DOHH2 (cell line): ENCODE measurements around the gene RABGAP1L.

ENCODE experiments used
- H3F3A ChIP-seq: fragments of 200-600 bp; sonication (generic), shearing (Covaris generic); 2 replicates; pipeline ENCODE4 v1.6.0; 2016; ENCODE audit warnings: antibody characterized with exemption, mild to moderate bottlenecking; ENCODE audit not compliant: control insufficient read depth, insufficient read depth
- H3K27ac ChIP-seq: fragments of 200-600 bp; sonication (generic); 2 replicates; pipeline ENCODE4 v1.5.1; 2014; ENCODE audit warnings: low read depth, mild to moderate bottlenecking, low read length, moderate library complexity
- H3K27me3 ChIP-seq: fragments of 200-600 bp; sonication (generic); 2 replicates; pipeline ENCODE4 v1.6.1; 2014; ENCODE audit warnings: mild to moderate bottlenecking, low read length, mixed read lengths; ENCODE audit not compliant: control insufficient read depth
- H3K36me3 ChIP-seq: fragments of 200-600 bp; sonication (generic); 2 replicates; pipeline ENCODE4 v1.6.1; 2014; ENCODE audit warnings: mild to moderate bottlenecking, low read length, moderate library complexity, mixed read lengths; ENCODE audit not compliant: control insufficient read depth
- H3K4me1 ChIP-seq: fragments of 200-600 bp; sonication (generic); 2 replicates; pipeline ENCODE4 v1.6.1; 2014; ENCODE audit warnings: mild to moderate bottlenecking, low read length, mixed read lengths; ENCODE audit not compliant: control insufficient read depth
- H3K4me2 ChIP-seq: fragments of 200-600 bp; sonication (generic); 2 replicates; pipeline ENCODE4 v1.6.0; 2014; ENCODE audit warnings: mild to moderate bottlenecking, low read length, moderate library complexity
- H3K4me3 ChIP-seq: fragments of 200-600 bp; sonication (generic); 2 replicates; pipeline ENCODE4 v1.5.1; 2014; ENCODE audit warnings: mild to moderate bottlenecking, low read length, mixed read lengths
- H3K79me2 ChIP-seq: fragments of 200-600 bp; sonication (generic); 2 replicates; pipeline ENCODE4 v1.6.1; 2014; ENCODE audit warnings: mild to moderate bottlenecking, low read length, mixed read lengths; ENCODE audit not compliant: control insufficient read depth
- H3K9me2 ChIP-seq: fragments of 200-600 bp; sonication (generic); replicated peaks from 2 replicates; pipeline ENCODE4 v1.6.1; 2014; ENCODE audit warnings: mild to moderate bottlenecking, low read length, mixed read lengths; ENCODE audit not compliant: control insufficient read depth
- H3K9me3 ChIP-seq: fragments of 200-600 bp; sonication (generic); 2 replicates; pipeline ENCODE4 v1.6.1; 2014; ENCODE audit warnings: antibody characterized with exemption, low read length, mixed read lengths; ENCODE audit not compliant: control insufficient read depth, insufficient read depth
- H4K20me1 ChIP-seq: fragments of 200-600 bp; sonication (generic); 2 replicates; pipeline ENCODE4 v1.6.0; 2014; ENCODE audit warnings: low read depth, mild to moderate bottlenecking, antibody characterized with exemption, low read length, moderate library complexity; ENCODE audit not compliant: control insufficient read depth, insufficient read depth
- EZH2phosphoT487 ChIP-seq: fragments of 200-600 bp; sonication (generic); IDR thresholded peaks from 2 replicates; pipeline ENCODE4 v1.6.1; 2017; ENCODE audit warnings: borderline replicate concordance, mild to moderate bottlenecking, antibody characterized with exemption, low read length, moderate library complexity, mixed read lengths
- TF ChIP-seq, protein P1 (sequence below): fragments of 200-600 bp; sonication (generic); IDR thresholded peaks from one replicate; pipeline ENCODE4 v1.5.1; 2014; ENCODE audit warnings: antibody characterized with exemption, mild to moderate bottlenecking, low read depth, low read length; ENCODE audit not compliant: poor library complexity, severe bottlenecking

Gene RABGAP1L

GRCh38 chr1:174274884-174275283 is 115.6 kb downstream of the RABGAP1L start:
- Histone ChIP-seq H3K9me2 (no peaks in the 10 kb centered on the region), H3K27ac (peak overlapping the region; percentile 96), H3K27me3 (no peaks in the 10 kb centered on the region), H3K4me2 (peak overlapping the region; percentile 60), H3F3A (peaks cover 62% of the 10 kb centered on the region), H4K20me1 (no peaks in the 10 kb centered on the region), H3K36me3 (peaks cover 60% of the 10 kb centered on the region), H3K4me1 (peaks cover 90% of the 10 kb centered on the region), H3K9me3 (no peaks in the 10 kb centered on the region), H3K79me2 (peaks cover 27% of the 10 kb centered on the region), H3K4me3 (peak overlapping the region; percentile 58)
- TF ChIP-seq EZH2phosphoT487: no peak
- TF ChIP-seq, protein P1, sequence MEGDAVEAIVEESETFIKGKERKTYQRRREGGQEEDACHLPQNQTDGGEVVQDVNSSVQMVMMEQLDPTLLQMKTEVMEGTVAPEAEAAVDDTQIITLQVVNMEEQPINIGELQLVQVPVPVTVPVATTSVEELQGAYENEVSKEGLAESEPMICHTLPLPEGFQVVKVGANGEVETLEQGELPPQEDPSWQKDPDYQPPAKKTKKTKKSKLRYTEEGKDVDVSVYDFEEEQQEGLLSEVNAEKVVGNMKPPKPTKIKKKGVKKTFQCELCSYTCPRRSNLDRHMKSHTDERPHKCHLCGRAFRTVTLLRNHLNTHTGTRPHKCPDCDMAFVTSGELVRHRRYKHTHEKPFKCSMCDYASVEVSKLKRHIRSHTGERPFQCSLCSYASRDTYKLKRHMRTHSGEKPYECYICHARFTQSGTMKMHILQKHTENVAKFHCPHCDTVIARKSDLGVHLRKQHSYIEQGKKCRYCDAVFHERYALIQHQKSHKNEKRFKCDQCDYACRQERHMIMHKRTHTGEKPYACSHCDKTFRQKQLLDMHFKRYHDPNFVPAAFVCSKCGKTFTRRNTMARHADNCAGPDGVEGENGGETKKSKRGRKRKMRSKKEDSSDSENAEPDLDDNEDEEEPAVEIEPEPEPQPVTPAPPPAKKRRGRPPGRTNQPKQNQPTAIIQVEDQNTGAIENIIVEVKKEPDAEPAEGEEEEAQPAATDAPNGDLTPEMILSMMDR: no peak

- Histone ChIP-seq H3K4me2 (peak overlapping the region; percentile 60), H3K9me2 (no peaks in the 10 kb centered on the region), H3K4me1 (peaks cover 88% of the 10 kb centered on the region), H3K27me3 (no peaks in the 10 kb centered on the region), H4K20me1 (no peaks in the 10 kb centered on the region), H3F3A (peaks cover 58% of the 10 kb centered on the region), H3K27ac (peak overlapping the region; percentile 96), H3K79me2 (peaks cover 39% of the 10 kb centered on the region), H3K9me3 (peaks cover 8% of the 10 kb centered on the region; the same call in 1 of the 2 replicates), H3K36me3 (peaks cover 72% of the 10 kb centered on the region), H3K4me3 (peak overlapping the region; percentile 66)
- TF ChIP-seq, protein P1: no peak
- TF ChIP-seq EZH2phosphoT487: no peak
Observed at GRCh38 chr1:174276087-174276486, 116.8 kb downstream of the RABGAP1L start.

- peaks cover 100% of the 10 kb centered on the region for H3K36me3 ChIP-seq
- H3F3A ChIP-seq: no peaks in the 10 kb centered on the region; the same call in 1 of the 2 replicates
- H3K4me2 ChIP-seq: no peak overlapping the region
- H4K20me1 ChIP-seq: no peaks in the 10 kb centered on the region
- H3K4me1 ChIP-seq: peaks cover 48% of the 10 kb centered on the region
- H3K4me3 ChIP-seq: no peak overlapping the region
- H3K9me2 ChIP-seq: no peaks in the 10 kb centered on the region
- TF ChIP-seq, protein P1: no peak
- TF ChIP-seq EZH2phosphoT487: no peak
- no peak overlapping the region for H3K27ac ChIP-seq
- no peaks in the 10 kb centered on the region for H3K27me3 ChIP-seq
- peaks cover 20% of the 10 kb centered on the region; the same call in 1 of the 2 replicates for H3K9me3 ChIP-seq
- peaks cover 90% of the 10 kb centered on the region for H3K79me2 ChIP-seq
Observed at GRCh38 chr1:174284052-174284451, 124.7 kb downstream of the RABGAP1L start.
